ENCODE results near the gene ANKRD34A.

ANKRD34A gene

GRCh38 chr1:145964328-145965118 lies at the start of gene ANKRD34A, which contains the start of gene POLR3GL:
Gene ANKRD34A, minus strand, starts transcription at chr1:145964575. Its CDS starts 2,816 bp downstream, at chr1:145961759.
Gene POLR3GL, plus strand, starts transcription at chr1:145964690. Its CDS starts 10,176 bp downstream, at chr1:145974866.
- Histone ChIP-seq H3K36me3 (ENCODE audit: control insufficient read depth in 1 of 2, insufficient read depth in 2 of 2, low read length in 2 of 2) (no peaks in the 10 kb centered on the region), H3K9ac (ENCODE audit: low read depth in 1 of 2, low read length in 2 of 2) (peak within 1 kb of the TSS; percentile 92 to 97), H3K9me3 (ENCODE audit: control insufficient read depth in 1 of 2, low read length in 2 of 2) (peaks cover 0 to 5% of the 10 kb centered on the region in 2 donors), H3K27ac (ENCODE audit: low read depth, low read length) (peak within 1 kb of the TSS; percentile 63), H3K27me3 (ENCODE audit: control insufficient read depth in 1 of 2, insufficient read depth in 2 of 2, low read length in 2 of 2) (peaks cover 20 to 25% of the 10 kb centered on the region in 2 donors), H3K4me1 (ENCODE audit: control insufficient read depth in 1 of 2, insufficient read depth in 2 of 2, low read length in 2 of 2) (peaks cover 37 to 51% of the 10 kb centered on the region in 2 donors), H3K4me3 (ENCODE audit: low read depth in 1 of 2, low read length in 2 of 2) (peak within 1 kb of the TSS; percentile 90 to 93)

- Histone ChIP-seq H3K27me3 (ENCODE audit: control insufficient read depth in 1 of 2, insufficient read depth in 2 of 2, low read length in 2 of 2) (peaks cover 8 to 18% of the 10 kb centered on the region in 2 donors), H3K27ac (ENCODE audit: low read depth, low read length) (no peak overlapping the region), H3K9me3 (ENCODE audit: control insufficient read depth in 1 of 2, low read length in 2 of 2) (no peaks in the 10 kb centered on the region), H3K36me3 (ENCODE audit: control insufficient read depth in 1 of 2, insufficient read depth in 2 of 2, low read length in 2 of 2) (no peaks in the 10 kb centered on the region), H3K4me3 (ENCODE audit: low read depth in 1 of 2, low read length in 2 of 2) (no peak overlapping the region), H3K4me1 (ENCODE audit: control insufficient read depth in 1 of 2, insufficient read depth in 2 of 2, low read length in 2 of 2) (no peaks in the 10 kb centered on the region), H3K9ac (ENCODE audit: low read depth in 1 of 2, low read length in 2 of 2) (no peak overlapping the region)
Observed at GRCh38 chr1:146013559-146013922, 49.2 kb upstream of the ANKRD34A start.

GRCh38 chr1:146012703-146013558 lies 48.6 kb upstream of the ANKRD34A start:
- Histone ChIP-seq H3K4me3 (ENCODE audit: low read depth in 1 of 2, low read length in 2 of 2) (no peak overlapping the region), H3K9ac (ENCODE audit: low read depth in 1 of 2, low read length in 2 of 2) (no peak overlapping the region), H3K36me3 (ENCODE audit: control insufficient read depth in 1 of 2, insufficient read depth in 2 of 2, low read length in 2 of 2) (no peaks in the 10 kb centered on the region), H3K27me3 (ENCODE audit: control insufficient read depth in 1 of 2, insufficient read depth in 2 of 2, low read length in 2 of 2) (peaks cover 3 to 12% of the 10 kb centered on the region in 2 donors), H3K9me3 (ENCODE audit: control insufficient read depth in 1 of 2, low read length in 2 of 2) (no peaks in the 10 kb centered on the region), H3K27ac (ENCODE audit: low read depth, low read length) (no peak overlapping the region), H3K4me1 (ENCODE audit: control insufficient read depth in 1 of 2, insufficient read depth in 2 of 2, low read length in 2 of 2) (no peaks in the 10 kb centered on the region)

- Histone ChIP-seq H3K27ac (ENCODE audit: low read depth, low read length) (no peak overlapping the region), H3K36me3 (ENCODE audit: control insufficient read depth in 1 of 2, insufficient read depth in 2 of 2, low read length in 2 of 2) (no peaks in the 10 kb centered on the region), H3K9me3 (ENCODE audit: control insufficient read depth in 1 of 2, low read length in 2 of 2) (no peaks in the 10 kb centered on the region), H3K9ac (ENCODE audit: low read depth in 1 of 2, low read length in 2 of 2) (no peak overlapping the region), H3K4me3 (ENCODE audit: low read depth in 1 of 2, low read length in 2 of 2) (no peak overlapping the region), H3K27me3 (ENCODE audit: control insufficient read depth in 1 of 2, insufficient read depth in 2 of 2, low read length in 2 of 2) (peaks cover 0 to 4% of the 10 kb centered on the region in 2 donors), H3K4me1 (ENCODE audit: control insufficient read depth in 1 of 2, insufficient read depth in 2 of 2, low read length in 2 of 2) (no peaks in the 10 kb centered on the region)
Observed at GRCh38 chr1:146010126-146010738, 45.9 kb upstream of the ANKRD34A start.

- Histone ChIP-seq H3K36me3 (ENCODE audit: control insufficient read depth in 1 of 2, insufficient read depth in 2 of 2, low read length in 2 of 2) (no peaks in the 10 kb centered on the region), H3K27me3 (ENCODE audit: control insufficient read depth in 1 of 2, insufficient read depth in 2 of 2, low read length in 2 of 2) (no peaks in the 10 kb centered on the region), H3K9me3 (ENCODE audit: control insufficient read depth in 1 of 2, low read length in 2 of 2) (no peaks in the 10 kb centered on the region), H3K4me1 (ENCODE audit: control insufficient read depth in 1 of 2, insufficient read depth in 2 of 2, low read length in 2 of 2) (no peaks in the 10 kb centered on the region), H3K9ac (ENCODE audit: low read depth in 1 of 2, low read length in 2 of 2) (no peak overlapping the region), H3K4me3 (ENCODE audit: low read depth in 1 of 2, low read length in 2 of 2) (no peak overlapping the region), H3K27ac (ENCODE audit: low read depth, low read length) (peak overlapping the region; percentile 47)
Observed at GRCh38 chr1:146007489-146008133, 43.2 kb upstream of the ANKRD34A start.

GRCh38 chr1:146001709-146002108 lies 37.3 kb upstream of the ANKRD34A start:
- Histone ChIP-seq H3K36me3 (ENCODE audit: control insufficient read depth in 1 of 2, insufficient read depth in 2 of 2, low read length in 2 of 2) (no peaks in the 10 kb centered on the region), H3K27me3 (ENCODE audit: control insufficient read depth in 1 of 2, insufficient read depth in 2 of 2, low read length in 2 of 2) (no peaks in the 10 kb centered on the region), H3K27ac (ENCODE audit: low read depth, low read length) (no peak overlapping the region), H3K4me1 (ENCODE audit: control insufficient read depth in 1 of 2, insufficient read depth in 2 of 2, low read length in 2 of 2) (peaks cover 23 to 24% of the 10 kb centered on the region in 2 donors), H3K4me3 (ENCODE audit: low read depth in 1 of 2, low read length in 2 of 2) (no peak overlapping the region), H3K9me3 (ENCODE audit: control insufficient read depth in 1 of 2, low read length in 2 of 2) (no peaks in the 10 kb centered on the region), H3K9ac (ENCODE audit: low read depth in 1 of 2, low read length in 2 of 2) (no peak overlapping the region)

GRCh38 chr1:145999321-146000024 lies 35.1 kb upstream of the ANKRD34A start:
- peak overlapping the region in 1 of 2 donors; percentile 1 for H3K4me3 ChIP-seq (ENCODE audit: low read depth in 1 of 2, low read length in 2 of 2)
- H3K27me3 ChIP-seq (ENCODE audit: control insufficient read depth in 1 of 2, insufficient read depth in 2 of 2, low read length in 2 of 2): no peaks in the 10 kb centered on the region
- H3K27ac ChIP-seq (ENCODE audit: low read depth, low read length): peak overlapping the region; percentile 41
- H3K36me3 ChIP-seq (ENCODE audit: control insufficient read depth in 1 of 2, insufficient read depth in 2 of 2, low read length in 2 of 2): peaks cover 9 to 14% of the 10 kb centered on the region in 2 donors
- peaks cover 23 to 24% of the 10 kb centered on the region in 2 donors for H3K4me1 ChIP-seq (ENCODE audit: control insufficient read depth in 1 of 2, insufficient read depth in 2 of 2, low read length in 2 of 2)
- H3K9ac ChIP-seq (ENCODE audit: low read depth in 1 of 2, low read length in 2 of 2): peak overlapping the region in 1 of 2 donors; percentile 28
- no peaks in the 10 kb centered on the region for H3K9me3 ChIP-seq (ENCODE audit: control insufficient read depth in 1 of 2, low read length in 2 of 2)

GRCh38 chr1:145997718-145998023 lies 33.3 kb upstream of the ANKRD34A start:
- Histone ChIP-seq H3K36me3 (ENCODE audit: control insufficient read depth in 1 of 2, insufficient read depth in 2 of 2, low read length in 2 of 2) (peaks cover 27 to 32% of the 10 kb centered on the region in 2 donors), H3K9me3 (ENCODE audit: control insufficient read depth in 1 of 2, low read length in 2 of 2) (no peaks in the 10 kb centered on the region), H3K4me1 (ENCODE audit: control insufficient read depth in 1 of 2, insufficient read depth in 2 of 2, low read length in 2 of 2) (peaks cover 36 to 42% of the 10 kb centered on the region in 2 donors), H3K27ac (ENCODE audit: low read depth, low read length) (peak overlapping the region; percentile 83), H3K9ac (ENCODE audit: low read depth in 1 of 2, low read length in 2 of 2) (peak overlapping the region; percentile 93 to 97), H3K4me3 (ENCODE audit: low read depth in 1 of 2, low read length in 2 of 2) (peak overlapping the region; percentile 85 to 91), H3K27me3 (ENCODE audit: control insufficient read depth in 1 of 2, insufficient read depth in 2 of 2, low read length in 2 of 2) (no peaks in the 10 kb centered on the region)

- Histone ChIP-seq H3K27me3 (ENCODE audit: control insufficient read depth in 1 of 2, insufficient read depth in 2 of 2, low read length in 2 of 2) (no peaks in the 10 kb centered on the region), H3K9me3 (ENCODE audit: control insufficient read depth in 1 of 2, low read length in 2 of 2) (no peaks in the 10 kb centered on the region), H3K36me3 (ENCODE audit: control insufficient read depth in 1 of 2, insufficient read depth in 2 of 2, low read length in 2 of 2) (peaks cover 31 to 35% of the 10 kb centered on the region in 2 donors), H3K4me3 (ENCODE audit: low read depth in 1 of 2, low read length in 2 of 2) (peak overlapping the region; percentile 85 to 91), H3K9ac (ENCODE audit: low read depth in 1 of 2, low read length in 2 of 2) (peak overlapping the region; percentile 93 to 97), H3K27ac (ENCODE audit: low read depth, low read length) (peak overlapping the region; percentile 83), H3K4me1 (ENCODE audit: control insufficient read depth in 1 of 2, insufficient read depth in 2 of 2, low read length in 2 of 2) (peaks cover 39 to 47% of the 10 kb centered on the region in 2 donors)
Observed at GRCh38 chr1:145997016-145997717, 32.8 kb upstream of the ANKRD34A start.
